Keratinocyte (primary cell): Measurements from ENCODE around the gene HSPA8. TPM values are rescaled to one million over a fixed set of nuclear protein-coding genes. Genes with fewer than 3 reads are reported as not detected.

Experiments used
- DNase-seq: peaks from one replicate; pipeline ENCODE4 v3.0.0-alpha.2; 2011; ENCODE audit warnings: low read depth, missing footprints, low spot score
- FAIRE-seq: peaks from 2 replicates; lab custom pipeline; 2011; peaks lifted over from hg19 to GRCh38; lab: Jason Lieb, UNC
- H2AFZ ChIP-seq: 2 replicates; pipeline ENCODE4 v1.6.0; 2012; ENCODE audit warnings: low read length, control low read depth, inconsistent platforms; ENCODE audit not compliant: control insufficient read depth
- H3K27ac ChIP-seq: 2 replicates; pipeline ENCODE4 v1.5.1; 2011; ENCODE audit warnings: low read length; ENCODE audit not compliant: control insufficient read depth, insufficient read depth
- H3K27me3 ChIP-seq: 3 replicates; pipeline ENCODE4 v1.6.0; 2011; ENCODE audit warnings: low read length; ENCODE audit not compliant: control insufficient read depth, insufficient read depth; ENCODE audit errors: extremely low read depth
- H3K36me3 ChIP-seq, 2 experiments: 2 replicates in 1 of 2; 3 replicates in 1 of 2; pipeline ENCODE4 v1.5.1; 2011; ENCODE audit warnings: low read length in 2 of 2, mild to moderate bottlenecking in 1 of 2; ENCODE audit not compliant: control insufficient read depth in 2 of 2, insufficient read depth in 2 of 2; ENCODE audit errors: extremely low read depth in 1 of 2
- H3K4me1 ChIP-seq: 3 replicates; pipeline ENCODE4 v1.5.1; 2011; ENCODE audit warnings: low read length; ENCODE audit not compliant: control insufficient read depth, insufficient read depth; ENCODE audit errors: extremely low read depth
- H3K4me2 ChIP-seq: 3 replicates; pipeline ENCODE4 v1.6.0; 2011; ENCODE audit warnings: low read depth, low read length; ENCODE audit not compliant: control insufficient read depth, insufficient read depth; ENCODE audit errors: extremely low read depth
- H3K4me3 ChIP-seq, 3 experiments: fragments of 200-600 bp in 1 of 3; sonication (generic) in 1 of 3; 2 replicates in 2 of 3; 3 replicates in 1 of 3; pipeline ENCODE4 v1.5.1; 2011 to 2016; ENCODE audit warnings: low read length in 3 of 3, mild to moderate bottlenecking in 3 of 3, control low read depth in 2 of 3, inconsistent platforms in 1 of 3, low read depth in 1 of 3, mixed read lengths in 1 of 3, mixed run types in 1 of 3, moderate library complexity in 1 of 3; ENCODE audit not compliant: control insufficient read depth in 2 of 3, insufficient read depth in 2 of 3; ENCODE audit errors: extremely low read depth in 1 of 3
- H3K79me2 ChIP-seq: 2 replicates; pipeline ENCODE4 v1.6.0; 2012; ENCODE audit warnings: low read length; ENCODE audit not compliant: control insufficient read depth, insufficient read depth
- H3K9ac ChIP-seq: 3 replicates; pipeline ENCODE4 v1.6.0; 2011; ENCODE audit warnings: low read length; ENCODE audit not compliant: control insufficient read depth, insufficient read depth; ENCODE audit errors: extremely low read depth
- H3K9me1 ChIP-seq: 3 replicates; pipeline ENCODE4 v1.6.0; 2011; ENCODE audit warnings: low read length; ENCODE audit not compliant: control insufficient read depth, insufficient read depth; ENCODE audit errors: extremely low read depth
- H3K9me3 ChIP-seq: 2 replicates; pipeline ENCODE4 v1.5.1; 2012; ENCODE audit warnings: low read depth, low read length; ENCODE audit not compliant: control insufficient read depth
- H4K20me1 ChIP-seq: 3 replicates; pipeline ENCODE4 v1.6.0; 2011; ENCODE audit warnings: low read length; ENCODE audit not compliant: control insufficient read depth, insufficient read depth; ENCODE audit errors: extremely low read depth
- EZH2 ChIP-seq: IDR thresholded peaks from one replicate; pipeline ENCODE4 v1.6.1; 2012; ENCODE audit warnings: inconsistent platforms, mild to moderate bottlenecking, low read length, moderate library complexity
- dilution Hi-C: fragments of 300-500 bp; cut with MboI; formaldehyde crosslinking; loops from one replicate; pipeline ENCODE4 v1.7.0; 2020; ENCODE audit warnings: low sequenced_read_pairs; ENCODE audit not compliant: extremely low pct_ligation_motif_present
- polyA minus RNA-seq, 3 experiments: library from RNA; depleted of rRNA, polyadenylated mRNA; stranded (reverse); fragments of >200 nt; gene quantifications; 1 replicate in 1 of 3; 2 replicates in 1 of 3; 3 replicates in 1 of 3; pipeline ENCODE4 v1.2.3, GENCODE V29; 2011
- polyA plus RNA-seq, 5 experiments: library from polyadenylated mRNA; depleted of rRNA in 3 of 5; stranded (reverse) in 3 of 5; stranded (forward) in 1 of 5; unstranded in 1 of 5; fragments of >200 nt; gene quantifications; 1 replicate in 1 of 5; 2 replicates in 3 of 5; 3 replicates in 1 of 5; pipeline versions ENCODE4 v1.2.1 to v1.2.3, GENCODE V29; 2011 to 2012; ENCODE audit warnings: missing spikeins in 2 of 5, low read depth in 1 of 5, low replicate concordance in 1 of 5
- TF ChIP-seq, protein P1 (sequence below), 3 experiments: IDR thresholded peaks in 1 of 3; conservative IDR thresholded peaks in 1 of 3; optimal IDR thresholded peaks in 1 of 3; 2 replicates in 2 of 3; 3 replicates in 1 of 3; pipeline versions ENCODE3 to v1.5.1; 2011; ENCODE audit warnings: low read length in 3 of 3, mild to moderate bottlenecking in 3 of 3, moderate library complexity in 2 of 3, control low read depth in 1 of 3, inconsistent platforms in 1 of 3; ENCODE audit not compliant: insufficient read depth in 2 of 3; ENCODE audit errors: extremely low read depth in 1 of 3

Gene HSPA8
- polyA plus RNA-seq = 2,567 to 3,596 TPM (median 3,207 TPM) in 3 replicates
- polyA plus RNA-seq (2011; ENCODE audit: low read depth) = 7,600 TPM
- polyA plus RNA-seq (2011; cell fraction: cytosol; rRNA removed) = 1,397 and 2,546 TPM in 2 replicates
- 2,037 and 2,525 TPM in 2 replicates for polyA plus RNA-seq (2011; cell fraction: nucleus; rRNA removed)
- 1,916 and 2,237 TPM in 2 replicates for polyA plus RNA-seq (2012; ENCODE audit: low replicate concordance)
- polyA minus RNA-seq = 3,035 to 4,185 TPM (median 3,746 TPM) in 3 replicates
- polyA minus RNA-seq (2011; cell fraction: cytosol; rRNA and poly(A)+ RNA removed) = 1,174 TPM
- polyA minus RNA-seq (2011; cell fraction: nucleus; rRNA and poly(A)+ RNA removed) = 1,345 and 2,183 TPM in 2 replicates

GRCh38 chr11:123061403-123062157, at the start of gene HSPA8:
HSPA8 (minus strand) TSS chr11:123062136; CDS start chr11:123061324, 812 bp downstream.
- DNase-seq (peak; percentile 94), FAIRE-seq (no peak)
- H3K9ac ChIP-seq = peak within 1 kb of the TSS; percentile 100
- TF ChIP-seq, protein P1, sequence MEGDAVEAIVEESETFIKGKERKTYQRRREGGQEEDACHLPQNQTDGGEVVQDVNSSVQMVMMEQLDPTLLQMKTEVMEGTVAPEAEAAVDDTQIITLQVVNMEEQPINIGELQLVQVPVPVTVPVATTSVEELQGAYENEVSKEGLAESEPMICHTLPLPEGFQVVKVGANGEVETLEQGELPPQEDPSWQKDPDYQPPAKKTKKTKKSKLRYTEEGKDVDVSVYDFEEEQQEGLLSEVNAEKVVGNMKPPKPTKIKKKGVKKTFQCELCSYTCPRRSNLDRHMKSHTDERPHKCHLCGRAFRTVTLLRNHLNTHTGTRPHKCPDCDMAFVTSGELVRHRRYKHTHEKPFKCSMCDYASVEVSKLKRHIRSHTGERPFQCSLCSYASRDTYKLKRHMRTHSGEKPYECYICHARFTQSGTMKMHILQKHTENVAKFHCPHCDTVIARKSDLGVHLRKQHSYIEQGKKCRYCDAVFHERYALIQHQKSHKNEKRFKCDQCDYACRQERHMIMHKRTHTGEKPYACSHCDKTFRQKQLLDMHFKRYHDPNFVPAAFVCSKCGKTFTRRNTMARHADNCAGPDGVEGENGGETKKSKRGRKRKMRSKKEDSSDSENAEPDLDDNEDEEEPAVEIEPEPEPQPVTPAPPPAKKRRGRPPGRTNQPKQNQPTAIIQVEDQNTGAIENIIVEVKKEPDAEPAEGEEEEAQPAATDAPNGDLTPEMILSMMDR (optimal IDR thresholded peaks at IDR 0.05 in 1 of 3, IDR thresholded peaks at IDR 0.05 in 1 of 3, conservative IDR thresholded peaks at IDR 0.05 in 1 of 3; ENCODE audit: extremely low read depth in 1 of 3, insufficient read depth in 2 of 3, low read length in 3 of 3) = no peak
- no peak for TF ChIP-seq EZH2
- H3K9me1 ChIP-seq = no peaks in the 10 kb centered on the region
- peak within 1 kb of the TSS; percentile 95 for H2AFZ ChIP-seq
- no peaks in the 10 kb centered on the region for H3K27me3 ChIP-seq
- H4K20me1 ChIP-seq = peaks cover 39% of the 10 kb centered on the region
- H3K79me2 ChIP-seq = peaks cover 56% of the 10 kb centered on the region
- H3K27ac ChIP-seq = peak within 1 kb of the TSS; percentile 99
- peak within 1 kb of the TSS; percentile 96 for H3K4me2 ChIP-seq
- H3K9me3 ChIP-seq = no peaks in the 10 kb centered on the region
- H3K4me1 ChIP-seq = peaks cover 29% of the 10 kb centered on the region
- peak within 1 kb of the TSS; percentile 98 to 100 (median 99) for H3K4me3 ChIP-seq
- H3K36me3 ChIP-seq = peaks cover 31 to 47% of the 10 kb centered on the region in 2 experiments
- dilution Hi-C loops = no loop called here

DNA sequence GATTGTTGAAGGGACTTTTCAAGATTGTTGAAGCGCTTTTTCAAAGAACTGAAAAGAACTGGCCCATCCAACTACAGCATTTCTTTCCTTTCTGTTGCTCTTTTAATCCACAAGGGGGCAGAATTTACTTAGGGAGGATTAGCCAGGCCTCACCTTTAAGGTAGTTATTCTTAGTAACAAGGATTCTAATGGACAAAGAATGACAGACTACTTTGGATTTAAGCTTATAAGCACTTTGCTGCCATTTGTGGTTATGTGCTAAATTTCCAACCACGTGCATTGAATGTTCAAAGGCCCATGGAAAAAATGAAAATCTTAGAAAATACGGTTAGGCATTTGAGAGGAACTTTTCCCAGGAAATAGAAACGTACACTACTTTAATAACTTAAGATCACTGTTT, 49.5 kb upstream of the HSPA8 start:
- Histone ChIP-seq H3K27ac (no peak overlapping the region), H4K20me1 (no peaks in the 10 kb centered on the region), H3K4me1 (peaks cover 3% of the 10 kb centered on the region), H3K27me3 (no peaks in the 10 kb centered on the region), H3K9ac (no peak overlapping the region), H3K36me3 (no peaks in the 10 kb centered on the region), H3K79me2 (no peaks in the 10 kb centered on the region), H3K4me3 (no peak overlapping the region), H3K9me3 (peaks cover 4% of the 10 kb centered on the region), H3K9me1 (no peaks in the 10 kb centered on the region), H3K4me2 (no peak overlapping the region), H2AFZ (no peak overlapping the region)
- FAIRE-seq (no peak), DNase-seq (peak; percentile 21)
- dilution Hi-C loops = loop anchor here (25.0 kb wide), 1 partner anchor 151 kb away; no protein-coding TSS in a partner anchor
- TF ChIP-seq, protein P1 (optimal IDR thresholded peaks at IDR 0.05 in 1 of 3, IDR thresholded peaks at IDR 0.05 in 1 of 3, conservative IDR thresholded peaks at IDR 0.05 in 1 of 3; ENCODE audit: extremely low read depth in 1 of 3, insufficient read depth in 2 of 3, low read length in 3 of 3) = peak; percentile 15 to 74 (median 58)
- no peak for TF ChIP-seq EZH2
